Lung microvascular endothelial cell (primary cell): ENCODE measurements around the gene FES. TPM values are rescaled to one million over a fixed set of nuclear protein-coding genes. Genes with fewer than 3 reads are reported as not detected.
A peak's percentile ranks its signal among the peaks of the same experiment; 100 is the strongest.
"Not testable (repeated sequence)": the region's sequence is repeated elsewhere in the genome, so short reads cannot be mapped to it uniquely, and the experiment has no call there.

Experiments used
- DNase-seq, 2 donors: peaks; one replicate each; pipeline versions ENCODE4 v3.0.0 to v3.0.0-alpha.2; 2010; ENCODE audit warnings: low read depth in 2 of 2
- total RNA-seq: library from RNA; depleted of rRNA; stranded (reverse); fragments of >200 nt; gene quantifications from 2 replicates; pipeline ENCODE4 v1.2.1, GENCODE V29; 2014

The FES gene
- total RNA-seq, 1 donor from 2014 or later: 49.0 TPM

DNA sequence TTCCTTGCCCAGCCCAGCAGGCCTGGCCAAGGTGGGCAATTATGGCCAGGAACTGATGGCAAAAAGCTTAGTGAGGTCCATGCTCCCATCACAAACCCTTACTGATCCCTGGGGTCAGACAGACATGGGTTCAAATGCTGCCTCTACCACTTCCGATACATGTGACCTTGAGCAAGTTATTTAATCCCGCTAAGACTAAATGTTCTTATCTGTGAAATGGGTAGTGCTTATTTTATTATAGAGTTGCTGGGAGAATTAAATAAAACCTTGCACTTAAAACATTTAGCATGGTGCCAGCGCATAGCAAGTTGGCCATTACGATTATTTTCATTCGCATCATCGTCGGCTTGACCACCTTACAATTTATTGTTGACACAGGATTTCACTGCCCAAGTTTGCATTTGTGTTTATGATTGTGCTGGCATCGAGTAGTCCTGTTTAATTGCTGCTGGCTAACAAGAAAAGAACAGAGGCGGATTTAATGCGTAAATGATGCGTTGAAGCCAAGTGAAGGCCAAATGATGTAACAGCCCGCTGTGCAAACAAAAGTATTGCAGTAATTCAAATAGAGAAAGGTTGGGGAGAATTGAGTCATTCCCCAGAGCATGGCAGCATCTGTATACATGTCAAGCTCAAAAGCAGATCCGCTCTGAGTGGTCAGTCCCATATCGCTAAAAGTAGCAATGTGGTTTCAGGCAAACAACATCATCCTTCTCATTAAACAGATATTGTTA, 23.2 kb upstream of the FES start:
- DNase-seq: no peak

DNA sequence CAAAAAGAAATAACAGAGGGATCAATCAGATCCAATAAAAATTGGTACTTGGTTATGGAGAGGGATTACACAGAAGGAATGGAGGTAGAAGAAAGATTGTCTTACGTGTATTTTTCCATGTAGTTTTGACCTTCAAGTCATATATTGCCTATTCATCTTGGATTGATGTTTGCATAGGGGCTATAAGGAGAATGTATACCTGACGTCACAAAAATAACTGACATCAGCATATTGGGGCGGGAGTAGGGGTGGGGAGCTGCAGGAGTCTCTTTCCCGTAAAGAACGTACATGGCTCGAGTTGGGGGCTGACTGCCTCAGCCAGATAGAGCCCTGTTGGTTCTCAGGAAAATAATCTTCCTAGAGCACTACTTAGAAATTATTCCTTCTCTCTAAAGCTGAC, 21.8 kb upstream of the FES start:
- DNase-seq: no peak

DNA sequence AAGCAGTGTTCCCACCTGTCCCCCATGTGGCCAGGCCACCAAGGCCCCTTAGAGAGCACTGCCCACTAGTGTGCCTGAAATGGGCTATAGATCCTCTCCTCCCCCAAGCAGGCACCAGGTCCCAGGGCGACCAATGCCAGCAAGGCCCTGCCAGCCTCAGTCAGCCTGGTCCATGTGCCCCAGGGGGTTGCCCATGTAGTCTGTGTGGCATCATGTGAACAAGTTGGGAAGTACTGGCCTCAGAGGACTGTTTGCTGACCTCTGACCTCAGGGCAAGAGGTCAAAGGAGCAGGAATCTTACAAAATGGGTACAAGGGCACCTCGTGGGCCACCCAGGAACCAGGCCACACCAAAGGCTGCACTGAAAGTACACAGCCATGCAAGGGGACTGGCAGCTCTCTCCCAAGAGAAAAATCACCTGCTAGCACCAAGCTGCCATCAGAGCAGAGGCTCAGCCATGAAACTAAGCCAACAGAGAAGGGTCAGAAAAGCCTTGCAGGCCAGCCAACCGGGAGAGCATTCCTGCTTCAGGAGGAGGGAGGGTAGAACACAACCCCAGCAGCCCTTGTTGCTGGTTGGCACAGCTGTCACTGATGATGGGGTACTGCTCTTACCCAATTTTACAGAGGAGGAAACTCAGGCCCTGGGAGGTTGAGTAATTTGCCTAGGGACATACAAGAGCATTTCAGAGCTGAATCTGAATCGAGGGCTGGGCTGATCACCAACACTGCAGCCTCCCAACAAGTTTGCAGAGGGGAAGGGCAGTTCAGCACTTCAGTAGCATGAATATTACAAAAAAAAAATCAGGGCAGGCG, 21.1 kb upstream of the FES start:
- no peak for DNase-seq

DNA sequence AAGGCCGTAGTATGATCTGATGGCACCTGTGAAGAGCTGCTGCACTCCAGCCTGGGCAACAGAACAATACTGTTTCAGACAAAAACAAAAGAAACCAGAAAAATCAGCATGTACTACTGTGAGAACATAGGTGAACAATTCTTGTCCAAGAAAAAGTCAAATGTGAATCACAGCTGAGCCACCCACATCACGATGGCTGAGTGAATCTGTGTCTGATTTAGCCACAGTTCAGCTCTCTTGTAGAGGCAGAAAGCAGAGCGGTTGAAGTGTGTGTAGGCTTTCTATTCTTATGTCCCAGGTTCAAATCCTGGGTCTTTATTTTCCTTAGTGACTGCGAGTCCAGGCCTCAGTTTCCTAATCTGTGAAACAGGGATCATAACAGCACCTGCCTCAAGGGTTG, 20.3 kb upstream of the FES start:
- no peak for DNase-seq

DNA sequence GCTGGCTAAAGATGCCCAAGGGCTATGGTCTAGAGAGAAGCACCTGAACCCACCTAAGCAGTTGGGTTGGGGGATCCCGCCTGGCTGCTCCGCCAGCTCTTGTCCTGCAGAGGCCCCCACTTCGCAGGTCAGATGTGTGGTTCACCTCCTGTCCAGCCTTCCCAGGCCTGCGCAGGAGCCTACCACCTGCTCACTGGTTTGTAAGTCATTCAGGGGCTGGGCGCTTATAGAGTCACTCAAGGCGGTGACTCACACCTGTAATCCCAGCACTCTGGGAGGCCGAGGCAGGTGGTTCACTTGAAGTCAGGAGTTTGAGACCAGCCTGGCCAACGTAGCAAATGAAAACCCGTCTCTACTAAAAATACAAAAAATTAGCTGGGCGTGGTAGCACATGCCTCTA, 19.8 kb upstream of the FES start:
- no peak for DNase-seq

DNA sequence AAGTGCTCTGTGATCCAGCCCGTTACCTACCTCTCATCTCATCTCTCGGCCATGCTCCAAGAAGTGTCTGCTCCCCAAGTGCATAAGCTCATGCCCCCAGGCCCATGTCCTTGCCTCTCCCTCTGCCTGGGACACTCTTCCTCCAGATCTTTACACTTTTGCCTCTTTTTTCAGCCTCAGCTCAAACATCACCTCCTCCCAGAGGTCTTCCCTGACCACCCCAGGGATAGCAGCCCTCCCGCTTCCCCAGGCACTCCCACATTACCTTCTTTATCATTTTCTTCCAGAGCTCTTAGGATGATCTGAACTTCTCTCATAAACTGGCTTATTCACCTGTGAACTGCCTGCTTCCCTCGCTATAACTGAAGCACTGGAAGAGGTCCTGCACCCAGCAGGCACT, 18.6 kb upstream of the FES start:
- DNase-seq: no peak

DNA sequence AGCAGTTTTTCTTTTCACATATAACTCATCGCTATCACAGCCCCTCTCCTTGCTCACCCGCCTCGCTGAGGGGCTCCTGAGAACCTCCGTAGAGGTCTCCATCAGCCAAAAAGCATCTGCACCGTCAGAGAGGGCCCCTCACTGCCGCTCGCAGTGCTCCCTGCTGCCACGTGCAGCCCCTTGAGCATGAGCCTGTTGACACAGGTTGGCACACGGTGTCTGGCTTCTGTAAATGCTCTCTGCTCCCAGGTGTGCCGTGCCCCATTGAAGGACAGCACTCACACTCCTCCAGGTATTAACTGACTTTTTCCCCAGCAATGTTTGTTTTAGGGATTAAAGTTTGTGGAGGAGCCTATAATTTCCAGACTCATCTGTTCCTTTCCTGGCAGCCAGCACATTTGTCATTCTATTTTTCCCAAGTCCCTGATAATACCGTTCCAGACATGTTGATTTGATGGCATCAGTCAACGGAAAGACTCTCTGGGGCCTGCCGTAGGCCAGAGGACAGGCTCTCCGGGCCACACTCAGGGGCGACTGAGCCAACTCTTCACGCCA, 18.1 kb upstream of the FES start:
- DNase-seq: no peak

DNA sequence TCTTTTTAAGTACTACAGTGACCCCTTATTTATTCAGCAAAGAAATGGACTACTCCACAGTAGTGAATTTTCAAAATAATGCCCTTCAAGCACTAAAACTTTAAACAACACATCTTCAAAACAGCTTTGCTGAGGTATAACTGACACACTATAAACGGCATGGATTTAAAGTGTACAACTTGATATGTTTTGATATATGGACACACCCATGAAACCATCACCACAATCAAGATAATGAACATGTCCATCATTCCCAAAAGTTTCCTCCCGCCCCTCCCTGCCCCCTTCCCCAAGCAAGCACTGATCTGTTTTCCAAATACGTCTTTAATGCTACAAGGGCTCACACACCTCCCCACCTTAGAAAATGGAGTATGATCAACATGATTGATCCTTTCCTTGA, 17.5 kb upstream of the FES start:
- no peak for DNase-seq

DNA sequence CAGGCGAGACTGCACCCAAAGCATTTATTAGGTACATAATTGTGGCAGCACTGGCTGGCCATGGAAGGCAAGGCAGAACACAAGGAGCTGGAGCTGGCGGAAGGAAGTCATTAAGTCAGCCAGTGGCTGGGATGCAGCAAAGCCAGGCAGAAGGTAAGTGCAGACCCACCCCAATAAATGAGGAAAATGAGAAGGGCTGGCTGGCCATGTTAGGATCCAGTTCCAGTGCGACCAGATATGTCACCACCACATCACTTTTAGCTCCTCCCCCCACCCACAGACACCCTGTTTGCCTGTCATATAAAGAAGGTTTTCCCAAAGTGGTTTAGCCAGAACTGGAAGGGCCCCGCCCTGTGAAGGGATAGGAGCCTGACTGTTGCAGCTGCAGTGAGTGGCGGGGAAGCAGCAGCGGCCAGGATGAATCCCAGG, 16.0 kb upstream of the FES start, which contains the start of gene FURIN:
Gene FURIN, plus strand, starts transcription at position 328 of the 429 bp plus-strand sequence. CDS start 7,153 bp downstream, outside the sequence.
- no peak for DNase-seq

DNA sequence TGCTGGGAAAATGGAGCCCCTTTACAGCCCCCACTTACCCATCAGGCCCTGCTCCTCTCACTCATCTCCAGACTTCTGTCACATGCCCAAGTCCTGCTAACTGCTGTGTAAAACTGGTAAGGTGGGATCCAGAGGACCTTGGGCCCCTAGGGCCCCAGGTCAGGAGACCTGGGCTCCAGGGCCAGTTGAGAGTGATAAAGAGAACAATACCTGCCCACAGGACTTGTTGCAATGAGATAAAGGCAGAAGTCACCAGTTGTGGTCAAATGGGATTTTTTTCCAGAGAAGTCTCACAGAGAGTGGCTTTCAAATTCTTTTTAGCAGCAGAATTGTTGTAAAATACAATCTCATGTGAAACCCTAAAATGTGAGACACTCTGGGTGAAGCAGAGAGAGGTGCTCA, 15.2 kb upstream of the FES start:
- no peak for DNase-seq

DNA sequence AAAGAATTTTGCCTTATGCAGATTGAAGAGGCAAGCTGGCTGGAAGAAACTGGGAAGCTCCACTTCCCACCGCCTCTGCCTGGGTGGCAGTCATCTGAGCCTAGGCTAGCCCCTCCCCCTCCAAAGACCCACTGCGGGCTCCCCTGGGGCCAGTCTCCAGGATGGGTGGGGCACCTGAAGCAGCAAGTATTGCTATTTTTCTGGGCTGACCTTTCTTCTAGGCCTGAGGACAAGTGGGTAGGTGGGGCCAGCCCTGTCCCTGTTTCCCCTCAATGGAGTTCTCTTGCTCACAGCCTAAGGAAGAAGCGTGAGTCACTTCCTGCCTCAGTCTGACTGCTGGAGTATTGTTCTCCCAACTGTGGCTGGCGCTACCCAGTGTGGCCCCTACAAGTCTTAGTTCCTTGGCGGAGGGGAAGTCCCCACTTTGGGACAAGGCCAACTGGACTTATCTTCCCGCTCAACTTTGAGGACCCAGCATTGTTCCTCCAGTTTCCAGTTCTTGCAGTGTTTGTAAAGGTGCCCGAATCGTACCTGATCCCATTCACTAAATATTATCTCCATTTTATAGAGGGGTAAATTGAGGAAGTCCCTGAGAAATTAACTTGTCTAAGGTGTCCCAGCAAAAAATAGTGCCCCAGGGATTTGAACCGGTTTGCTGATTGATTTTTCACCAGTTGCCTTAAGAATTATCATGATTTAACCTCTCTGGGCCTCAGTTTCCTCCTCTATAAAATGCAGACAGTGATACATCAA, 14.5 kb upstream of the FES start:
- DNase-seq: peak; percentile 67 to 97

DNA sequence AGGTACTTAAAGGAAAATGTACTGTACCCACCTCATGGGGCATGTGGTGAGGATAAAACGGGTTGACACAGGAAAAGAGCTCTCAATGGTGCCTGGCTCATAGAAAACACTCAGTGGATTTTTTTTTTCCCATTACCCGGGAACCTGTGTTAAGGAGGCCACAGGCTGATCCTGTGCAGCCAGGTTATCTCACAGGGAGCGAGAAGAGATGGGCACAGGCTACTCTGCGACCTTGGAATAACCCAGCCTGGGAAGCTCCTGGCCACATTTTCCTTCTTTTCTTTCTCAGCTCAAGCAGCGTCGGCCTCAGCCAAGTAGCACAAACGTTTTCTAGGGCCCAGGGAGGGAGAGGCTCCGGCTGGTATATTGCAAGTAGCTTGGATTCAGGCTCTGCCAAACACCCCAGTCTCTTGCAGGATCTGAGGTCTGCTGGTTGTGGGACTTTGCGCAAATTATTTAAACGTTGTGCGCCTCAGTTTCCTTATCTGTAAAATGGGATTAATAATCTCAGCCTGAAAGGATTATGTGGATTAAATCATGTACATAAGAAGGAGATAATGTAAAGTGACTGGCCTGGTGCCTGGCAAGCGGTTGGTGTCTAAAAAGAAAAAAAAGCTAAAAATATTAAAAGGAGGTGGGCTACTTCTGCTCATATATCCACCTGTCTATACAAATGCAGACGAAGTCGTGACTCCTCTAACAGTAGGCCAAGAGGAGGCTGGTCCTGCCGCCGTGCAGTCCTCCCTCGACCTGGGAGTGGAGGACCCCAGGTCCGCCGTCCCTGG, 13.8 kb upstream of the FES start:
- peak; percentile 22 to 37 for DNase-seq

DNA sequence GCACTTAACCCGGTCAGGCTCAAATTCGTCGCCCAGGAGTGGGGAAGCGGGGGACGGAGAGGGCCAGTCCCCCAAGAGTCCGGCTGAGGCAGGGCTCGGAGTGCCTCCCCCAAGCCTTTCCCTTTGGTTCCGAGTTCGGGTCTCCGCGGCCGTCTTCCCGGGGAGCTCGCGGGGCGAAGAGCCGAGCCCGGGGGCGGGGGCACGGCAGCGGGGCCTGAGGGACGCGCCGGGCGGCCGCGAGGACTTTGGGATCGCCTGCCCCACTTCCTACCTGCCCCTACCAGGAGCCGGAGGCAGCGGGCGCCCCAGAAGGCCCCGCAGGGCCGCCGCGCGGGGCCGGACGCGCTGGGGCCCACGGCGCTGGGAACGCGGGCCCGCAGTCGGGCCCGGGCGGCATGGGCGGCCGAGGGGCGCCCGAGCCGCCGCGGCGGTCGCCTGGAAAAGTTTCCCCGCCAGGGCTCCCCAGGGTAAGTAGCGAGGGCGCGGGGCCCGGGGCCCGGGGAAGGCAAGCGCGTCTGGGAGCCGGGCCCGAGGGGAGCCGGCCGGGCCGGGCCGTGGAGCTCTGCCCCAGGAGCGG, 13.1 kb upstream of the FES start:
- DNase-seq: peak; percentile 43 to 51

DNA sequence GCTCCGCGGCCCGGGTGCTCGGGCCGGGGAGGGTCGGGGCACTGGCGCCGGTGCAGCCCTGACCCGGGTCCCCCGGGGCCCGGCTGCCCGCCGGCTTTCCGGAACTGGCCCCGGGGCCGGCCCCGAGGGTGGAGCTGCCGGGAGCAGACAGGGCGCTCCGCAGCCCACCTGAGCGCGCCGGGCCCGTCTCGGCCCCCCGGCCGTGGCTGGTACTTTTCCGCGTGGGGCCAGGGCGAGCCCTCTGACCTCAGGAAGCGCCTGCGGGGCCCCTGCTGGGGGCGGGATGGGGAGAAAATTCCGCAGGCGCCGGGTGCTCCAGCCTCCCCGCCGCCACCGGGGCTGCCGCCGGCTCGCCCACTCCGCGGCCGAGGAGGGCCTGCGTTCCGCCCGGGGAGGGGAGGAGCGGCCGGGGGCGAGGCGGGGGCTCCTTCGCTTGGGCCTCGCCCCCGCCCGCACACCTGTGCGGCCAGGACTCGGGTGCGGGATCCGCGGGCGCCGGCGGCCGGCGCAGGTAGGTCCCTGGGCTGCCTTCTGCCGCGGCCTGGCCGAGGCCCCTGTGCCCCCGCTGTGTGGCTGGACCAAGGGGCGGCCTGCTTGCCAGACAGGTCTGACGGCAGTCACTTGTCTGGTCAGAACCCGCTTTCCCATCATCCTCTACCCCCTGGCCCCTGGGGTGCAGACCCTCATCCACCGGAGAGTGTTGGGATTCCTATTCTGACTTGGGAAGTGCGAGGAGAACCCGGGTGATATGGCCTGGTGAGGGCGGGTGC, 12.4 kb upstream of the FES start:
- DNase-seq: peak; percentile 22 to 33

DNA sequence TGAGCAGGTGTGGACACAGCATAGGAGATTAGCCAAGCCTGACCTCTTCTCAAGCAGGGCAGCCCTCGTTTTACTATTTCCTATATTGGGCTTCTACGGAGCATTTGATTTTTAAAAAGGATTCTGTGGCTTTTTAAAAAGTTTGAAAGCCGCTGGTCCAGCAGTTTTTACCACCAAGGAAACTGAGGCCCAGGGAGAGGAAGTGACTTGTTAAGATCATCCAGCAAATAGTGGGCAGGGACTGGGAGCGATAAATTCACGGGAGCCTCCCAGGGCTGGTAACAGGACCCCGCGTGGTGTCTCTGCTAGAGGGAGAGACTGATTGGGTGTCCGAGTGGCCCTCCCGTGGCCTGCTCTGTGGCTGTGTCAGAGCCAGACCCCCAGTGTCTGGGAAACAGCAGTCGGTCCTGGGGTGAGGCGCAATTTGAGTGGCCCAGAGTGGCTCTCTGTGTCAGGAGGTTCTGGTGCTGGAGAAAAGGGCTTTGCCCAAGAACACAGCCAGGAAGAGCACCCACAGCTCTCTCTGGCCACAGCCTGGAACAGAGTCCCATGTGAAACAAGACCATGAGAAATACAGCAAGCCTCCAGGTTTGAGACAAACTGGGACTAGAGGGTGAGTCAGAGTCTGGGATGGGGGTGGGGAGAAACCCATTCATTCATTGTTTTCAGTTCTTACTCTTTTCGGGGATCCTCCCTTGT, 11.7 kb upstream of the FES start:
- DNase-seq: peak; percentile 36 to 83

DNA sequence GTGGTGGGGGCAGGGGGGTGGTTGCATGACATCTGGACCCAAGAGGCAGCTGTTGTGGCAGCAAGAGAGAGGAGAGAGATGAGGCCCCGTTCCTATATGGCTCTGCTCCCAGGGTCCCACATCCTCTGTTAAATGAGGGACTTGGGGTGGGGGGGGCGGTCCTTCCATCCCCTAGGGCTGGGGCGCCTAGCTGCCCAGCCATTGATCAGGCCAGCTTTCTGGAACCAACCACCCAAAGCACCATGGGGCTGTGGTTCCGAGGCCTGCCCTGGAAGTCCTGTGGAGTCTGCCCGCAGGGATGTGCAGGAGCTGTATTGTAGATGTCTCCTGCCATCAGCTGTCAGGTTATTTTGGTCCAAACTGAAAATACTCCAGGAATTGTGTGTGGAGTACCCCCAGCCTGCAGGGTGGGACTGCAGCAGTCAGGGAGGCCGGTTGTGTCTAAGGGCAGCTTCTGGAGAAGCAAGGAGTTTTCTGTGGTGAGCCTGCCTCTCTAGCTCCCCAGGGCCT, 10.8 kb upstream of the FES start:
- no peak for DNase-seq

DNA sequence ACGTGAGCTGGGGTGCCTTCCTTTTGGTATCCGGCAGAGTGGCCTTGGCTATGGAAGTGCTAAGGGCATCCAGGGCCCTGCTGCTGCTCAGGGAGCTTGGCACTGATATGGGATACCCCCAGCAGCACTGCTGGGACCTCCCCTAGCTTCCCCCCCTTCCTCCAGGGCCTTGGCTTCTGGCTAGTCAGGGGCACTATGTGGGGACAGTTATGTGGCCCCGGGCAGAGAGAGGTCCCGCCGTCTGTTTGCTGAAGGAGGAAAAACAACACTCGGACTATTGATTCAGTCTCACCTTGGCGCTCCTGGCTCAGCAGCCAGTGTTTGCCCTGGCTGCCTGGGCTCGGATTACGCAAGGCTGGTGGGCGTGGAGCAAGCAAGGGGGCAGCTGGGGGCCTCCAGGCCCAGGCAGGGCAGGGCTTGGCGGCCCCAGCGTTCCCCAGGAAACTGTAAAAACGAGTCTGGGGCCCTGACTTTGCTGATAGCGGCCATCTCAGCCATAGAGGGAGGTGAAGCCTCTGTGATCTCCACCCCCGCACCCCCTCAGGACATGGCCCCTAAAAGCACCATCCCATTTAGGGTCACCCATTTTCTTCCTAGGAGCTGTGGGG, 10.2 kb upstream of the FES start:
- DNase-seq: peak in 1 of 2 donors; percentile 50

DNA sequence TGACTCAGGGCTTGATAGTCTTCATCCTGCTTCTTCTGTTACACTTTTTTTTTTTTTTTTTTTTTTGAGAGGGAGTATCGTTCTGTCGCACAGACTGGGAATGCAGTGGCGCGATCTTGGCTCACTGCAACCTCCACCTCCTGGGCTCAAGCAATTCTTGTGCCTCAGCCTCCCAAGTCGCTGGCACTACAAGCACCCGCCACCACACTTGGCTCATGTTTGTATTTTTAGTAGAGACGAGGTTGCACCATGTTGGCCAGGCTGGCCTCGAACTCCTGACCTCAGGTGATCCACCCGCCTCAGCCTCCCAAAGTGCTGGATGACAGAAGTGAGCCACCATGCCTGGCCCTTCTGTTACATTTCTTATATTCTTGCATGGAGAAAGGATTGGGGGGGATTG, 9.3 kb upstream of the FES start:
- DNase-seq: not testable (repeated sequence)

DNA sequence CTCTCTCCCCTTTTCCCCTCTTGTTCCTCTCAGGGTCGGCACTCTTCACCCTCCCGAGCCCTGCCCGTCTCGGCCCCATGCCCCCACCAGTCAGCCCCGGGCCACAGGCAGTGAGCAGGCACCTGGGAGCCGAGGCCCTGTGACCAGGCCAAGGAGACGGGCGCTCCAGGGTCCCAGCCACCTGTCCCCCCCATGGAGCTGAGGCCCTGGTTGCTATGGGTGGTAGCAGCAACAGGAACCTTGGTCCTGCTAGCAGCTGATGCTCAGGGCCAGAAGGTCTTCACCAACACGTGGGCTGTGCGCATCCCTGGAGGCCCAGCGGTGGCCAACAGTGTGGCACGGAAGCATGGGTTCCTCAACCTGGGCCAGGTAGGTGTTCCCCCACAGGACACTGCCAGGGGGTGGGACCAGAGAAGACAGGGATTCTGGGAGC, 8.7 kb upstream of the FES start:
- DNase-seq: no peak
